IMR-90 (cell line): Measurements from ENCODE around the gene EIF1. TPM values are rescaled to one million over a fixed set of nuclear protein-coding genes. Genes with fewer than 3 reads are reported as not detected.

Source experiments
- ATAC-seq: fragments of 200-7000 bp; cut with Tn5 transposase; 2 replicates; pipeline ENCODE4 v1.9.1; 2020; ENCODE audit warnings: low read depth, mild to moderate bottlenecking, moderate library complexity
- BruUV-seq: library from RNA; stranded (reverse); fragments of 400-500 nt; replicated peaks from 2 replicates; lab custom pipeline; 2021; lab: Mats Ljungman, UMichigan
- CTCF ChIA-PET: fragments of 300-600 bp; formaldehyde crosslinking; extraction: SDS; loops from one replicate; lab custom pipeline; 2021; ENCODE audit warnings: antibody characterized with exemption; lab: Yijun Ruan, JAX
- POLR2A ChIA-PET: fragments of 300-600 bp; sonication (Branson Sonifier 250); formaldehyde crosslinking; loops from one replicate; lab custom pipeline; 2022; ENCODE audit warnings: antibody characterized with exemption; ENCODE audit not compliant: unreplicated experiment; lab: Charles Lee
- DNase-seq: peaks from one replicate; pipeline ENCODE4 v3.0.0; 2013
- H2AFZ ChIP-seq: replicated peaks from 2 replicates; pipeline ENCODE3; 2013; ENCODE audit warnings: low read length, mild to moderate bottlenecking; ENCODE audit not compliant: poor library complexity
- H2AK5ac ChIP-seq: 2 replicates; pipeline ENCODE4 v1.6.1; 2013; ENCODE audit warnings: low read depth, low read length, inconsistent platforms
- H2AK9ac ChIP-seq: replicated peaks from 2 replicates; pipeline ENCODE3; 2013; ENCODE audit warnings: mild to moderate bottlenecking, low read depth, low read length, moderate library complexity; ENCODE audit not compliant: poor library complexity
- H2BK120ac ChIP-seq: 2 replicates; pipeline ENCODE4 v1.6.1; 2013; ENCODE audit warnings: low read depth, low read length, inconsistent platforms
- H2BK15ac ChIP-seq: 3 replicates; pipeline ENCODE4 v1.6.1; 2013; ENCODE audit warnings: low read depth, low read length, inconsistent platforms
- H2BK20ac ChIP-seq: 2 replicates; pipeline ENCODE4 v1.6.1; 2013; ENCODE audit warnings: low read depth, mild to moderate bottlenecking, inconsistent platforms, low read length, moderate library complexity
- H2BK5ac ChIP-seq: 2 replicates; pipeline ENCODE4 v1.6.1; 2013; ENCODE audit warnings: mild to moderate bottlenecking, low read depth, low read length, inconsistent platforms; ENCODE audit not compliant: poor library complexity, severe bottlenecking
- H3K14ac ChIP-seq: replicated peaks from 2 replicates; pipeline ENCODE4 v1.6.1; 2013; ENCODE audit warnings: low read depth, low read length, inconsistent platforms
- H3K18ac ChIP-seq: 2 replicates; pipeline ENCODE4 v1.6.1; 2013; ENCODE audit warnings: low read depth, low read length, control low read depth
- H3K23ac ChIP-seq: 2 replicates; pipeline ENCODE4 v1.6.1; 2013; ENCODE audit warnings: low read depth, low read length, inconsistent platforms
- H3K27ac ChIP-seq: 2 replicates; pipeline ENCODE4 v1.5.1; 2013; ENCODE audit warnings: mild to moderate bottlenecking, control low read depth, low read length; ENCODE audit not compliant: insufficient read depth
- H3K27me3 ChIP-seq: 2 replicates; pipeline ENCODE4 v1.6.1; 2013; ENCODE audit warnings: low read length; ENCODE audit not compliant: control insufficient read depth, insufficient read depth
- H3K36me3 ChIP-seq: 2 replicates; pipeline ENCODE4 v1.6.1; 2013; ENCODE audit warnings: low read length, mixed read lengths; ENCODE audit not compliant: control insufficient read depth, insufficient read depth
- H3K4ac ChIP-seq: 2 replicates; pipeline ENCODE4 v1.6.1; 2013; ENCODE audit warnings: low read depth, low read length, inconsistent platforms
- H3K4me1 ChIP-seq: 2 replicates; pipeline ENCODE4 v1.6.1; 2013; ENCODE audit warnings: low read length, mixed read lengths; ENCODE audit not compliant: control insufficient read depth, insufficient read depth
- H3K4me2 ChIP-seq: 2 replicates; pipeline ENCODE4 v1.6.1; 2013; ENCODE audit warnings: low read depth, mild to moderate bottlenecking, control low read depth, low read length, moderate library complexity
- H3K4me3 ChIP-seq: 2 replicates; pipeline ENCODE4 v1.5.1; 2013; ENCODE audit warnings: low read depth, mild to moderate bottlenecking, control low read depth, low read length, moderate library complexity; ENCODE audit not compliant: insufficient read depth
- H3K56ac ChIP-seq: 2 replicates; pipeline ENCODE4 v1.6.1; 2013; ENCODE audit warnings: low read length, inconsistent platforms; ENCODE audit not compliant: insufficient read depth; ENCODE audit errors: extremely low read depth
- H3K79me1 ChIP-seq, 2 experiments: 2 replicates each; pipeline ENCODE4 v1.6.1; 2013; ENCODE audit warnings: low read length in 2 of 2, inconsistent platforms in 1 of 2, low read depth in 1 of 2
- H3K9ac ChIP-seq: 2 replicates; pipeline ENCODE4 v1.6.1; 2013; ENCODE audit warnings: low read depth, low read length, control low read depth
- H3K9me1 ChIP-seq: 2 replicates; pipeline ENCODE4 v1.6.1; 2013; ENCODE audit warnings: low read length, inconsistent platforms; ENCODE audit not compliant: insufficient read depth
- H3K9me3 ChIP-seq: 2 replicates; pipeline ENCODE4 v1.6.1; 2013; ENCODE audit warnings: low read length; ENCODE audit not compliant: control insufficient read depth, insufficient read depth
- H4K20me1 ChIP-seq: 2 replicates; pipeline ENCODE4 v1.6.1; 2013; ENCODE audit warnings: low read length, inconsistent platforms; ENCODE audit not compliant: insufficient read depth
- H4K5ac ChIP-seq: 2 replicates; pipeline ENCODE4 v1.6.1; 2013; ENCODE audit warnings: mild to moderate bottlenecking, low read depth, low read length, control low read depth
- H4K8ac ChIP-seq, 2 experiments: 2 replicates each; pipeline ENCODE4 v1.6.1; 2013; ENCODE audit warnings: low read depth in 2 of 2, low read length in 2 of 2, control low read depth in 1 of 2, inconsistent platforms in 1 of 2
- H4K91ac ChIP-seq: 2 replicates; pipeline ENCODE4 v1.6.1; 2013; ENCODE audit warnings: low read depth, low read length, inconsistent platforms; ENCODE audit not compliant: insufficient read depth
- CEBPB ChIP-seq: IDR thresholded peaks from 2 replicates; pipeline ENCODE4 v1.6.1; 2012; ENCODE audit warnings: low read depth, low read length, improper control_type of control experiment
- FOS ChIP-seq: fragments of 150-350 bp; IDR thresholded peaks from 2 replicates; pipeline ENCODE4 v1.6.1; 2016; ENCODE audit warnings: low read depth, low read length
- MAFK ChIP-seq: IDR thresholded peaks from 2 replicates; pipeline ENCODE4 v1.6.1; 2012; ENCODE audit warnings: low read depth, low read length, improper control_type of control experiment
- NFE2L2 ChIP-seq: fragments of 150-350 bp; IDR thresholded peaks from 2 replicates; pipeline ENCODE4 v1.6.1; 2016; ENCODE audit warnings: low read depth, mild to moderate bottlenecking, low read length
- POLR2A ChIP-seq: IDR thresholded peaks from 2 replicates; pipeline ENCODE4 v1.6.1; 2012; ENCODE audit warnings: mild to moderate bottlenecking, low read depth, low read length
- WGBS, 2 experiments: methylation state at CpG; one replicate each; pipeline versions ENCODE4 v1.1.5 to v1.1.7; 2013; ENCODE audit warnings: missing lambda C conversion rate in 2 of 2; ENCODE audit not compliant: insufficient read length in 1 of 2; ENCODE audit errors: extremely low coverage in 2 of 2; 5-methylcytosine and 5-hydroxymethylcytosine counted together
- dilution Hi-C: fragments of 300-500 bp; cut with HindIII; formaldehyde crosslinking; loops from one replicate; pipeline ENCODE4 v1.14.3; 2018; ENCODE audit warnings: low sequenced_read_pairs; ENCODE audit not compliant: unreplicated experiment
- in situ Hi-C: fragments of 300-500 bp; cut with MboI; formaldehyde crosslinking; loops from 3 replicates; pipeline ENCODE4 v1.14.3; 2019; ENCODE audit warnings: low sequenced_read_pairs, inconsistent platforms, mixed read lengths
- intact Hi-C: fragments of 100-400 bp; cut with micrococcal nuclease; formaldehyde crosslinking; loops from 2 replicates; pipeline ENCODE4 v1.10.0; 2022
- polyA plus RNA-seq, 3 experiments: library from polyadenylated mRNA; depleted of rRNA; stranded (reverse); fragments of >200 nt; gene quantifications; 2 replicates each; pipeline ENCODE4 v1.2.3, GENCODE V29; 2012; ENCODE audit warnings: low replicate concordance in 1 of 3
- total RNA-seq: library from RNA; depleted of rRNA; stranded (reverse); fragments of >200 nt; gene quantifications from 2 replicates; pipeline ENCODE4 v1.2.3, GENCODE V29; 2012
- TF ChIP-seq, protein P1 (sequence below): fragments of 150-350 bp; IDR thresholded peaks from 2 replicates; pipeline ENCODE4 v1.6.1; 2016; ENCODE audit warnings: low read depth, mild to moderate bottlenecking, low read length, moderate library complexity, borderline replicate concordance

EIF1 gene
- total and polyA plus RNA-seq, 2 of the 4 experiments (the other 2 are of a cell fraction) = 89.4 to 381 TPM

DNA sequence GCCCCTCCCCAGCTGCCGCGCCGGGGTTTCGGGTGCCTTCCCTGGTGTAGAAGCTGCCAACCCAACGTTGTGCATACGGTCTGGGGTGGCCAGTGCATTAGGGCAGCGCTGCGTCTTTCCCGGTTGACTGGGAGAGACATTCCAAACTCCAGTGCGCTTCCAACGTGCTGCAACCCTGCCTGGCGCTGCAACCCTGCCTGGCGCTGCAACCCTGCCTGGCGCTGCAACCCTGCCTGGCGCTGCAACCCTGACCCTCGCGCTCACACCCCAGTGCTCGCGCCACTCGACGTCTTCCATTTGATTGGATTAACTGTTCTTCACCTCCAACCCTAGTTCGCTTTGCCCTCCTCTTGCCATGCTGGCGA is 46.2 kb downstream of the EIF1 start:
- Histone ChIP-seq H4K91ac (no peak overlapping the region), H2AK9ac (no peak overlapping the region), H3K27ac (no peak overlapping the region), H3K14ac (no peak overlapping the region), H2BK5ac (no peak overlapping the region), H2BK20ac (no peak overlapping the region), H3K9ac (no peak overlapping the region), H3K18ac (no peak overlapping the region), H3K4me1 (peaks cover 5% of the 10 kb centered on the region; the same call in 1 of the 2 replicates), H3K4me2 (peak overlapping the region; percentile 92), H3K56ac (no peak overlapping the region), H3K27me3 (peaks cover 69% of the 10 kb centered on the region), H3K9me1 (no peaks in the 10 kb centered on the region), H2AFZ (peak overlapping the region; percentile 84), H2BK15ac (no peak overlapping the region), H2BK120ac (no peak overlapping the region), H3K36me3 (no peaks in the 10 kb centered on the region), H4K8ac (no peak overlapping the region), H3K4ac (no peak overlapping the region), H2AK5ac (no peak overlapping the region), H4K5ac (no peak overlapping the region), H3K9me3 (no peaks in the 10 kb centered on the region), H3K4me3 (peak overlapping the region; percentile 35), H4K20me1 (no peaks in the 10 kb centered on the region), H3K79me1 (no peaks in the 10 kb centered on the region), H3K23ac (no peak overlapping the region)
- TF ChIP-seq CEBPB = no peak
- TF ChIP-seq, protein P1, sequence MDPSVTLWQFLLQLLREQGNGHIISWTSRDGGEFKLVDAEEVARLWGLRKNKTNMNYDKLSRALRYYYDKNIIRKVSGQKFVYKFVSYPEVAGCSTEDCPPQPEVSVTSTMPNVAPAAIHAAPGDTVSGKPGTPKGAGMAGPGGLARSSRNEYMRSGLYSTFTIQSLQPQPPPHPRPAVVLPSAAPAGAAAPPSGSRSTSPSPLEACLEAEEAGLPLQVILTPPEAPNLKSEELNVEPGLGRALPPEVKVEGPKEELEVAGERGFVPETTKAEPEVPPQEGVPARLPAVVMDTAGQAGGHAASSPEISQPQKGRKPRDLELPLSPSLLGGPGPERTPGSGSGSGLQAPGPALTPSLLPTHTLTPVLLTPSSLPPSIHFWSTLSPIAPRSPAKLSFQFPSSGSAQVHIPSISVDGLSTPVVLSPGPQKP = no peak
- no peak for TF ChIP-seq NFE2L2
- no peak for TF ChIP-seq FOS
- no peak for TF ChIP-seq POLR2A
- TF ChIP-seq MAFK = no peak
- POLR2A ChIA-PET = no interaction called here
- peak; percentile 6 for DNase-seq
- dilution Hi-C loops (no loop called here), in situ Hi-C loops (loop anchor here (5.0 to 10.0 kb wide), 2 partner anchors 67 to 230 kb away; partner anchors contain the start of gene CNP), intact Hi-C loops (loop anchor here (5.0 kb wide), 1 partner anchor 132 kb away; the partner anchor contains the start of gene KLHL11)
- peak; percentile 10; the same call in 1 of the 2 replicates for ATAC-seq
- WGBS, 2 experiments = 11% methylated on average over 10 of the region's 23 CpGs; no CpG with 5 or more reads in 1 of the 2 experiments
- BruUV-seq = no TSS peak
- CTCF ChIA-PET = interaction anchor here (1.5 kb wide), 1 partner anchor 51 kb away, joined by 5 read pairs; the partner anchor contains the start of gene JUP
